ENCODE measurements around the gene ZFTA. TPM values are rescaled to one million over a fixed set of nuclear protein-coding genes. Genes with fewer than 3 reads are reported as not detected.
"Not testable (repeated sequence)": the region's sequence is repeated elsewhere in the genome, so short reads cannot be mapped to it uniquely, and the experiment has no call there.

The ZFTA gene
- total RNA-seq, 2 experiments from 2014 or later, result 4.5 to 5.6 TPM

DNA sequence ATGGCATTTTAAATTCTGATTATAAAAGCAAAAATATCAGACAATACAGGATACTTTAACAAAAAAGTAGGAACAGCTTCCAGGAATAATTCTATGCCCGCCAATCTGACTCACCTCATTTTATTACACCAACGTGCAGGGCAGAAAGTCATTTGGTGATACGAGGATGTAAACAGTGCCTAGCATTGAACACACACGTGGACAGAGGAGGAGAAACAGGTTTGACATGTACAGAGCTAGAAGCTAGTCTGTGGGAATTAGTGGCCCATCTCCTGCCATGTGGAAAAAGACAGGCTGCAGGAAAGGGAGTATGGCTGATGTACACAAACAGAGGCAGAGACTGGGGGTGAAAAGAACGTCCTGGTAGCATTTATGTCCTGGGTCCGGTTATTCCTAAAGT, 35.7 kb upstream of the ZFTA start:
- POLR2A ChIA-PET, result no interaction called here
- Mint-ChIP-seq H3K4me3 (no peak overlapping the region), H3K4me1 (ENCODE audit: low read depth) (no peaks in the 10 kb centered on the region), H3K9me3 (ENCODE audit: insufficient read depth) (no peaks in the 10 kb centered on the region), H3K27ac (no peak overlapping the region), H3K36me3 (ENCODE audit: low read depth) (no peaks in the 10 kb centered on the region), H3K27me3 (ENCODE audit: low read depth) (no peaks in the 10 kb centered on the region)
- DNase-seq, result no peak
- CTCF ChIA-PET, result no interaction called here
- no peak for ATAC-seq

- Mint-ChIP-seq H3K4me1 (ENCODE audit: low read depth) (no peaks in the 10 kb centered on the region), H3K36me3 (ENCODE audit: low read depth) (no peaks in the 10 kb centered on the region), H3K9me3 (ENCODE audit: insufficient read depth) (no peaks in the 10 kb centered on the region), H3K27me3 (ENCODE audit: low read depth) (no peaks in the 10 kb centered on the region), H3K27ac (no peak overlapping the region), H3K4me3 (no peak overlapping the region)
- ChIA-PET CTCF (interaction anchor here (1.1 kb wide), 1 partner anchor 64 kb away, joined by 3 read pairs; no protein-coding TSS in a partner anchor), POLR2A (no interaction called here)
- DNase-seq (no peak), ATAC-seq (no peak)
These were observed 34.3 kb upstream of the ZFTA start for GRCh38 chr11:63802637-63803414.

- H3K9me3 Mint-ChIP-seq (ENCODE audit: insufficient read depth), result no peaks in the 10 kb centered on the region
- POLR2A ChIA-PET, result no interaction called here
- DNase-seq, result no peak
- H3K27ac Mint-ChIP-seq, result no peak overlapping the region
- CTCF ChIA-PET, result interaction anchor here (1.3 kb wide), 1 partner anchor 120 kb away, joined by 4 read pairs; no protein-coding TSS in a partner anchor
- H3K27me3 Mint-ChIP-seq (ENCODE audit: low read depth), result no peaks in the 10 kb centered on the region
- no peaks in the 10 kb centered on the region for H3K36me3 Mint-ChIP-seq (ENCODE audit: low read depth)
- H3K4me1 Mint-ChIP-seq (ENCODE audit: low read depth), result no peaks in the 10 kb centered on the region
- no peak for ATAC-seq
- H3K4me3 Mint-ChIP-seq, result no peak overlapping the region
These were observed 32.3 kb upstream of the ZFTA start for GRCh38 chr11:63800921-63801320.

GRCh38 chr11:63795066-63795465, 26.5 kb upstream of the ZFTA start:
- no peaks in the 10 kb centered on the region for H3K4me1 Mint-ChIP-seq (ENCODE audit: low read depth)
- H3K27me3 Mint-ChIP-seq (ENCODE audit: low read depth), result no peaks in the 10 kb centered on the region
- no peak overlapping the region for H3K27ac Mint-ChIP-seq
- ChIA-PET CTCF (interaction anchor here (0.6 kb wide), 1 partner anchor 112 kb away, joined by 3 read pairs; no protein-coding TSS in a partner anchor), POLR2A (no interaction called here)
- peaks cover 10% of the 10 kb centered on the region for H3K9me3 Mint-ChIP-seq (ENCODE audit: insufficient read depth)
- H3K36me3 Mint-ChIP-seq (ENCODE audit: low read depth), result peaks cover 3% of the 10 kb centered on the region
- DNase-seq (no peak), ATAC-seq (no peak)
- H3K4me3 Mint-ChIP-seq, result no peak overlapping the region

DNA sequence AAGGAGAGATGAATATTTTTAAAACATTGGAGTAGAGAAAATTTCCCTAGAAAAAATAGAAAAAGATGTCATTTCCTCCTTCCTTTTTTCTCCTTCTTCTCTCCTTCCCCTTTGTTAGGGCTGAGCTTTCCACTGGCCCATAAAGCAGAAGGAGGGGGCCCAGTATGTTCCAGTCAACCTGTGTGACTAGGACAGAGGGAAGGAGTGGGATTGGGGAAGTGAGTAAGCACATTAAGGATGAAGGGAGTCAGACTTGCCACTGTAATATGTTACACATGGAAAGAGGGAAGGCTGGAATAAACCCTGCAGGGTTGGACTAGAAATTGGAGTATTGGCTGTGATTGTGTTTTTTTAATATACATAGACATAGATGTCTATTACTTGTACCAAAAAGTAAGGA, 24.6 kb upstream of the ZFTA start:
- Mint-ChIP-seq H3K27me3 (ENCODE audit: low read depth) (no peaks in the 10 kb centered on the region), H3K36me3 (ENCODE audit: low read depth) (peaks cover 3% of the 10 kb centered on the region), H3K4me3 (no peak overlapping the region), H3K27ac (no peak overlapping the region), H3K4me1 (ENCODE audit: low read depth) (no peaks in the 10 kb centered on the region), H3K9me3 (ENCODE audit: insufficient read depth) (peaks cover 10% of the 10 kb centered on the region)
- ChIA-PET CTCF (no interaction called here), POLR2A (no interaction called here)
- no peak for ATAC-seq
- DNase-seq, result no peak

DNA sequence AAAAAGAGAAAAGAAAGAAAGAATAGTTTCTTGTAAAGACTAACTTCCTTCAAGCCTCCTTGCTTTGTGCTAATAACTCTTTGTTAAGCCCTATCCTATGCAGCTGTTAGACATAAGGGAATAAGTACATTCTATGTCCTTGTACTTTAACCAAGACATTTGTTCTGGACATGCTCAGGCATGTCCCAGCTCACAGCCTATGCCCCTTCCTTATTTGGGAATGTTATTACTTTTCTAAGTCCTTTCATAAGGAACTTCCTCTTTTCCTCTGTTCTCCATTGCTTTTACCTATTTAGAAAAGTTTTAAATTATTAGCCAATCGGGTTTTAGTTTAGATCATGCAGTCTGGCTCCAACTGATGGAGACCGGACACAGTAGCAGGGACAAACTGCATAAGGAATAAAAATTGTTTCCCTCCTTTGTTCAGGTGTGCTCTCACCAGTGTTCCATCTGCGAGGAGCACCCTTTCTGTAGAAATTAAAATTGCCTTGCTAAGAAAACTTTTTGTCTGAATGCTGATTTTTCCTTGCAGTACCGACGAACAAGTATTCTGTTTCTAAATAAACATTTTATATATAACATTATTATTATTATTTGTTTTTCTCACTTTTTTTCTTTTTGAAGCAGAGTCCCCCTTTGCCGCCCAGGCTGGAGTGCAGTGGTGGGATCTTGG, 23.1 kb upstream of the ZFTA start:
- ATAC-seq (no peak), DNase-seq (no peak)
- Mint-ChIP-seq H3K4me1 (ENCODE audit: low read depth) (no peaks in the 10 kb centered on the region), H3K27ac (no peak overlapping the region), H3K36me3 (ENCODE audit: low read depth) (peaks cover 3% of the 10 kb centered on the region), H3K9me3 (ENCODE audit: insufficient read depth) (peaks cover 10% of the 10 kb centered on the region), H3K27me3 (ENCODE audit: low read depth) (no peaks in the 10 kb centered on the region), H3K4me3 (no peak overlapping the region)
- ChIA-PET CTCF (no interaction called here), POLR2A (no interaction called here)

DNA sequence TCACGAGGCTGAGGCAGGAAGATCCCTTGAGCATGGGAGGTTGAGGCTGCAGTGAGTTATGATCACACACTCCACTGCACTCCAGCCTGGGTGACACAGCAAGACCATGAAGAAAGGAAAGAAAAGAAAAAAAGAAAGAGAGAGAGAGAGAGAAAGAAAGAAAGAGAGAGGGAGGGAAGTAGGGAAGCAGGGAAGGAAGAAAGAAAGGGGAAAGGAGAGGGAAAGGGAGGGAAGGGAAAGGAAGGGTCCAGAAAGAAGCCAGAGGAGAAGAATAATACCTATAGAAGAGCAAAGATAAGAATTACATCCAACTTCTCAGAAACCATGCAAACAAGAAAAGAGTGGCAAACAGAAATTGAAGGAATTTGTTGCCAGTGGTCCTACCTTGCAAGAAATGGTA, 17.2 kb upstream of the ZFTA start:
- no peaks in the 10 kb centered on the region for H3K36me3 Mint-ChIP-seq (ENCODE audit: low read depth)
- ATAC-seq, result no peak
- ChIA-PET POLR2A (no interaction called here), CTCF (interaction anchor here (1.2 kb wide), 1 partner anchor 48 kb away, joined by 4 read pairs; no protein-coding TSS in a partner anchor)
- no peak for DNase-seq
- H3K27me3 Mint-ChIP-seq (ENCODE audit: low read depth), result peaks cover 10% of the 10 kb centered on the region
- no peak overlapping the region for H3K4me3 Mint-ChIP-seq
- no peak overlapping the region for H3K27ac Mint-ChIP-seq
- no peaks in the 10 kb centered on the region for H3K4me1 Mint-ChIP-seq (ENCODE audit: low read depth)
- H3K9me3 Mint-ChIP-seq (ENCODE audit: insufficient read depth), result peaks cover under 1% of the 10 kb centered on the region

- ChIA-PET CTCF (interaction anchor here (0.5 to 1.2 kb wide), 2 partner anchors 15 to 166 kb away, joined by 3 read pairs; partner anchors contain the start of gene ZFTA), POLR2A (no interaction called here)
- no peak overlapping the region for H3K4me3 Mint-ChIP-seq
- H3K4me1 Mint-ChIP-seq (ENCODE audit: low read depth), result no peaks in the 10 kb centered on the region
- no peak overlapping the region for H3K27ac Mint-ChIP-seq
- peaks cover 12% of the 10 kb centered on the region for H3K27me3 Mint-ChIP-seq (ENCODE audit: low read depth)
- no peaks in the 10 kb centered on the region for H3K9me3 Mint-ChIP-seq (ENCODE audit: insufficient read depth)
- no peak for ATAC-seq
- H3K36me3 Mint-ChIP-seq (ENCODE audit: low read depth), result no peaks in the 10 kb centered on the region
- DNase-seq, result no peak
These were observed 15.5 kb upstream of the ZFTA start for GRCh38 chr11:63783925-63784592.

DNA sequence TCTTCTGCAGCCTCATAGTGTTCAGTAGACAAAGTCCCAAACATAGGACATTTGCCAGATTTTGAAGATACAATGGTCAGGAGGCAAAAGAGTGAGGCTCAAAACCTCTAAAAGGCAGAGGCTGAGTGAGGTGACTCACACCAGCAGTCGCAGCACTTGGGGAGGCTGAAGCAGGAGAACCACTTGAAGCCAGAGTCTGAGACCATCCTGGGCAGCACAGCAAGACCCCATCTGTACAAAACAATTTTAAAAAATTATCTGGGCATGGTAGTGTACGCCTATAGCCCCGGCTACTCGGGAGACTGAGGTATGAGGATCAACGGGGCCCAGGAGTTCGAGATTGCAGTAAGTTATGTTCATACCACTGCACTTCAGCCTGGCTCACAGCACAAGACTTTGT, 14.2 kb upstream of the ZFTA start:
- Mint-ChIP-seq H3K4me1 (ENCODE audit: low read depth) (no peaks in the 10 kb centered on the region), H3K36me3 (ENCODE audit: low read depth) (no peaks in the 10 kb centered on the region), H3K27ac (no peak overlapping the region), H3K9me3 (ENCODE audit: insufficient read depth) (no peaks in the 10 kb centered on the region), H3K4me3 (no peak overlapping the region), H3K27me3 (ENCODE audit: low read depth) (peaks cover 14% of the 10 kb centered on the region)
- DNase-seq, result no peak
- ChIA-PET POLR2A (no interaction called here), CTCF (interaction anchor here (1.2 kb wide), 1 partner anchor 14 kb away, joined by 3 read pairs; the partner anchor contains the start of gene ZFTA)
- ATAC-seq, result no peak

DNA sequence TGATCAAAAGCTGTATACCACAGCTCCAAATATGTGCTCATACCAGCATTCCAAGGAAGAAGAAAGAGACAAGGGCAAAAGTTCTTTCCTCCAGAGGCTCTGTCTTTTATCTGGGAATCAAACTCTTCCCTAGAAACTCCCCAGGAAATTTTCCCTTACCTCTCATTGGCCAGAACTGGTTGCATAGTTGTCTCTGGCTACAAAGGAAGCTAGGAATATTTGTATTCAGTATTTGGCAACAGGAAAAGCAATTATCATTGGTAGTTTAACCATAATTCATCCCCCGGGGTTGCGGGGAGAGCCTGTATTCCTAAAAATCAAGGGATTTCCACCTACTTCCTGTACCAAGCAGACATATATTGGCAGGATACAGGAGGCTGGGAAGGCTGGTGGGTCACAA, 10.5 kb upstream of the ZFTA start:
- Mint-ChIP-seq H3K36me3 (ENCODE audit: low read depth) (no peaks in the 10 kb centered on the region), H3K9me3 (ENCODE audit: insufficient read depth) (no peaks in the 10 kb centered on the region), H3K27me3 (ENCODE audit: low read depth) (peaks cover 16% of the 10 kb centered on the region), H3K27ac (no peak overlapping the region), H3K4me3 (no peak overlapping the region), H3K4me1 (ENCODE audit: low read depth) (no peaks in the 10 kb centered on the region)
- ChIA-PET POLR2A (no interaction called here), CTCF (interaction anchor here (0.7 to 2.5 kb wide), 2 partner anchors 11 kb away, joined by 3 to 11 read pairs; partner anchors contain the start of gene ZFTA)
- DNase-seq (no peak), ATAC-seq (no peak)

- H3K4me3 Mint-ChIP-seq, result no peak overlapping the region
- DNase-seq (no peak), ATAC-seq (no peak)
- ChIA-PET CTCF (no interaction called here), POLR2A (no interaction called here)
- no peaks in the 10 kb centered on the region for H3K9me3 Mint-ChIP-seq (ENCODE audit: insufficient read depth)
- H3K4me1 Mint-ChIP-seq (ENCODE audit: low read depth), result no peaks in the 10 kb centered on the region
- H3K36me3 Mint-ChIP-seq (ENCODE audit: low read depth), result no peaks in the 10 kb centered on the region
- H3K27ac Mint-ChIP-seq, result no peak overlapping the region
- peaks cover 40% of the 10 kb centered on the region for H3K27me3 Mint-ChIP-seq (ENCODE audit: low read depth)
These were observed 6.6 kb upstream of the ZFTA start for GRCh38 chr11:63775191-63775590.

DNA sequence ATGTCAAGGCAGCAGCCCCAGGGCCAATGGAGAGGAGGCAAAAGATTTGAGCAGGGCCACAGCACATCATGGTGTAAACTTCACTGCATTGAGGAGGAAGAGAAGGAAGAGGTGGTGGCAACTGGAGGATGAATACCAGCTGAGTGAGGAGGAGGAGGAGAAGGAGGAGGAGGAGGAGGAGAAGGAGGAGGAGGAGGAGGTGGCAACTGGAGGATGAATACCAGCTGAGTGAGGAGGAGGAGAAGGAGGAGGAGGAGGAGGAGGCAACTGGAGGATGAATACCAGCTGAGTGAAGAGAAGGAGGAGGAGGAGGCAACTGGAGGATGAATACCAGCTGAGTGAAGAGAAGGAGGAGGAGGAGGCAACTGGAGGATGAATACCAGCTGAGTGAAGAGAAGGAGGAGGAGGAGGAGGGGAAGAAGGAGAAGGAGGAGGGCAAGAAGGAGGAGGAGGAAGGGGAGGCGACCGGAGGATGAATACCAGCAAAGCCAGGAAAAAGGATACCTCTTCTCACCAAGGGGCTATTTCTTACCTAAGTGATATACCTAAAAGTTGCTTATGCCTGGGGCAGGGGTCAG, 3.3 kb upstream of the ZFTA start:
- CTCF ChIA-PET; POLR2A ChIA-PET; H3K36me3 Mint-ChIP-seq (ENCODE audit: low read depth); DNase-seq; H3K27ac Mint-ChIP-seq; ATAC-seq; H3K4me3 Mint-ChIP-seq; H3K9me3 Mint-ChIP-seq (ENCODE audit: insufficient read depth): not testable (repeated sequence)
- peaks cover 12% of the 10 kb centered on the region for H3K4me1 Mint-ChIP-seq (ENCODE audit: low read depth)
- peaks cover 38% of the 10 kb centered on the region for H3K27me3 Mint-ChIP-seq (ENCODE audit: low read depth)
